HG02588 (cell line): Measurements from ENCODE around the gene VWA2.

Source experiments
- ATAC-seq: cut with Tn5 transposase; IDR thresholded peaks from one replicate; pipeline ENCODE4 v1.9.1; 2021; ENCODE audit warnings: mild to moderate bottlenecking, moderate library complexity; ENCODE audit not compliant: unreplicated experiment

VWA2 gene

DNA sequence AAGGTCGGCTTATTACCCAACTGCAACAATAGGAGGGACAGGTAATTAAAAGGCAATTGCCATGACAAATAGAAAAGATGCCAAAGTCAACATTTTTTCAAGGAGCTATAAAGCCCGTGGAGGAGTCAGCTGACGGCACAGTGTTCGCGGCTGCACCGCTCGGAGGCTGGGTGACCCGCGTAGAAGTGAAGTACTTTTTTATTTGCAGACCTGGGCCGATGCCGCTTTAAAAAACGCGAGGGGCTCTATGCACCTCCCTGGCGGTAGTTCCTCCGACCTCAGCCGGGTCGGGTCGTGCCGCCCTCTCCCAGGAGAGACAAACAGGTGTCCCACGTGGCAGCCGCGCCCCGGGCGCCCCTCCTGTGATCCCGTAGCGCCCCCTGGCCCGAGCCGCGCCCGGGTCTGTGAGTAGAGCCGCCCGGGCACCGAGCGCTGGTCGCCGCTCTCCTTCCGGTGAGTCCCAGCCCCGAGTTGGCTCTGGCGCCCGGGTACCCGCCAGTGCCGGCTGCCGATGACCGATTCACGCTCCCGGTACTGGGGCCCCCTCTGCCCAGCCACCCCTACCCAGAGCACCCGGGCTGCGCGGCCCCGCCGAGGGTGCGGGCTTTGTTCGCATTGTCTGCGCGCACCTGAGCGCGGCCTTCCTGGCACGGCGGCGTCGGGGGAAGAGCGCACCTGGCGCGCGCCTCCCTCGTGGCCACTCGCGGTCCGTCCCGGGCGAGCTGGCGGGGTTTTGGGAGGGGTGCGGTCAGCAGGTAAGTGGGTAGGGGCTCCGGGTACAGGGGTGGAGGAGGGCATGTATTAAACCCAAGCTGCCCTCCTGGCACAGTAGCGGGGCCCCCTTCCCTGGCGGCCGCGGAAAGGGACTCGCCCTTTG is at the start of gene VWA2:
TSS of gene VWA2 (plus strand) at position 138 of the 877 bp plus-strand sequence. CDS start 9,460 bp downstream, outside the sequence.
- ATAC-seq: no peak

- no peak for ATAC-seq
Measured at GRCh38 chr10:114189700-114190099, 49.4 kb upstream of the VWA2 start.

GRCh38 chr10:114195079-114195478 is 44.0 kb upstream of the VWA2 start:
- no peak for ATAC-seq

GRCh38 chr10:114199239-114199638 is 39.8 kb upstream of the VWA2 start:
- no peak for ATAC-seq

DNA sequence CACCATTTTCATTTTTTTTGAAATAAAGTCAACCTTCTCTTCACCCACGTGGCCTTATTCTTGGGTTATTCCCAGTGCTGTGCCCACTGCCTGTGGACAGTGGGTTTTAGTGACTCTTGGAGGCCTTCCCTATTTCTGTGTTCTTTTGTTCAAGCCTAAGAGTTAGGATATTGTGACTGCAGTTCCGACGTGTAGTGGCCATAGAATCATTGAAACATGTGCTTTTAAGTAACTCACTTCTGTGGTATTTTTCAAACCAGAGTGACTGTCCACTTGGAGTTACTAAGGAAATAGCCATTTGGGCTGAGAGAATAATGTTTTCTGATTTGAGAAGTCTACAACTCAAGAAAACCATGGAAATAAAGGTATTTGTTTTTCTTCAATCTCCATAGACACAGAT is 36.2 kb upstream of the VWA2 start:
- ATAC-seq: no peak

DNA sequence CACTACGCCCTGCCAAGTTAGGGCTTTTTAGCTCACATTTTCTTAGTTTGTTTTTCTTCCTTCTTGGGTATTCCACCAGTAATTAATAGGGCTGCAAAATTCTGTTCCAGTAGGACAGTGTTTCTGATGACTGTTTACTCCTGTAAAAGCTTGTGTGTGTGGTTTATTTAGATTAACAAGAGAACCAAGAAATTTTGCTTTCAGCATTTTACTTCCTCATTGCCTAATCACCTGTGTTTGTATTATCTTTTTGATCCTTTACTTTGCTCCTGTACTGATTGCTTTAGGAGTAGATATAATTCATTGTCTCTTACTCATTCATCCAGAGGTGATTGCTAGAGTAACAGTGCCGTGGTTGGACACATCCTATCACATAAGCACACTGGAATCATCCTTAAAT is 32.2 kb upstream of the VWA2 start:
- no peak for ATAC-seq

- no peak for ATAC-seq
Measured at GRCh38 chr10:114207349-114207748, 31.7 kb upstream of the VWA2 start.

DNA sequence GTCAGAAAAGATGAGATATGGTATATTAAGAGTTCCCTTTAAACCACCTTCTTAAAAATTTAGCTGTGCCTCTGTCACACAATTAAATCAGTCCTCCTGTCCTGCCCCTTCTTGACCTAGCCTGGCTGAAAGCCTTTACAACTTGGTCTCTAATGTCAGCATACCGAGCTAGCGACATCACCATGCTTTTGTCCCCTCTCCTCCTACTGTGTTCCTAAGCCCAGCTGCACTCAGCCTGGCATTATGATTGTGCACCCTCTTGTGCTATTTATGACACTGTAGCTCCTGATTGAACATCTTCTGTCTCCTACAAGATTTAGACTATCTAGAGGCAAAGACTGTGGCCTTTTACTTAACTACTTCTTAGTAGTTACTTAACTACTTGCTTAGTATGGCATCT is 30.7 kb upstream of the VWA2 start:
- ATAC-seq: no peak

DNA sequence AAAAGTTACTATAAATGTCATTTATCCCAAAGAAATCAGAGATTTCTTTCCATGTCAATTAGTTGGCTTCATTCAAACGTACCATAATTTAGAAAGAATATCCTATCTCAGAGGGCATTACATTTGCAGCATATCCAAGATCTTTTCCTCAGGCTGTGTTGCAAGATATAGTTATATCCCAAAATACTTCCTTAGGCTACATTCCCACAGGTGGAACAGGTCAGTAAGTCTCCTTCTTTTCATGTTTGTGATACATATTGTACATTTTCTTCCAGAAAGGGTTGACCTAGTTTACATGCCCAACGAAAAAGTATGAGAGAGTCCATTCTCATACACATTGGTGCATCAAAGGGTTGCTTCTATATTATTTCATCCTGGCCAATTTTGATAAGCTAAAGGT is 26.9 kb upstream of the VWA2 start:
- ATAC-seq: no peak

DNA sequence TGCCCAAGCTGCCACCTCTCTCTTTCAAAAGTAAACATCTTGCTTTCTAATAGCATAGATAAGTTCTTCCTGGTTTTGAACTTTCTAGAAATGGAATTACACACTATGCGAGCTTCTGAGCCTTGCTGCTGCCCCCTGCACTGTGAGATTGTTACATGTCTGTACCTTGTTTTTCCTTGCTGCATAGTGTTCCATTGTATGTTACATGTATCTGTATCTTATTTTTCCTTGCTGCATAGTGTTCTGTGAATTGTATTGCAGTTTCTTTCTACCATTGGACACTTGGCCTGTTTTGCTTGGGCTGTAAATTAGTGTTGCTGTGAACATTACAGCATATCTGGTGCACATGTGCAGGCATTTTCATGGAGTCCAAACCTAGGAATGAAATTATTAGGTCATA is 24.0 kb upstream of the VWA2 start:
- no peak for ATAC-seq

- ATAC-seq: no peak
Measured at GRCh38 chr10:114220281-114220680, 18.8 kb upstream of the VWA2 start.

- ATAC-seq: no peak
Measured at GRCh38 chr10:114221235-114221634, 17.8 kb upstream of the VWA2 start.

DNA sequence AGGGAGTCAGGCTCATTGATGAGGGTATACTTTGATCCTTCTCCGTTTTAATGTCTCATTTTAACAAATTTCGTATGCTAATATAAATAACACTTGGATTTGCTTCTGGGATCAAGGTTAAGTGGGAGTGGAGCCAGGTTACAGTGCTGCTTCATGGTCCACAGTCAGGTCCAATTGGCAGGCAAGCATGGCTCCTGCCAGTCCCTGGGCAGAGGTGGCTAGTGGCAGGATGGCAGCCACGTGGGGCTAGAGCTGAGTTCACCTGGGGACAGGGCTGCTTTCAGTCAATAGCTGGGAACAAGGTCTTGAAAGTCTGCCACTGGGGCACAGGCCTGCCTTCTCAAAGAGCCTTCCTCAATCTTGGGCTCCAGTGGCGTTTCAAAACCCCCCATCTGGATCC is 16.0 kb upstream of the VWA2 start:
- ATAC-seq: no peak

GRCh38 chr10:114228156-114228555 is 10.9 kb upstream of the VWA2 start:
- ATAC-seq: no peak

DNA sequence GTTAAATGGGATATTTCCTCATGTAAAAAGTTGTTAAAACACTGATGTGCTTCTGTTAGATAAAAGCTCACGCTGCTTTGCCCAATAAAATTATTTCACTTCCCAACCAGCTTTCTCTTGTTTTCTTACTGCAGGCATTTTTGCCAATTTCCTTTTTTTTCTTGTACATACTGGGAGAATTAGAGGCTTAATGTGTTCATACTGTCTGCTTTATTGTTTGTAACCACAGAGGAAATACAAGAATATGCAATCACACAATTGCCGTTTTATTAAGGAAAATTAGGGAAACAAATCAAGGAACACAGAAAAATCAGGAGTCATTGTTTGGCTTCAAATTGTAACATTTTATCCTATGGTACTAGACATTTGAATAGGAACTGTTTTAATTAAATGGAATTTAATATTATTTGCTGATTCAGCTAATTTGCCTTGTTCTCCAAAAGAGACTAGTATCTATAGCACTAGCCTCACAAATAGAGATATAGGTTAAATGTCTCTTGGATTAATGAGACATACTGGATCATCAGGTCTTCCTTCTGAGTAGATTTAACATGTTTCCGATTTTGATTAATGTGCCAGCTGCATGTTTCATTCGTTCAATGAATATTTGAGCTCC is 6.4 kb upstream of the VWA2 start:
- no peak for ATAC-seq

DNA sequence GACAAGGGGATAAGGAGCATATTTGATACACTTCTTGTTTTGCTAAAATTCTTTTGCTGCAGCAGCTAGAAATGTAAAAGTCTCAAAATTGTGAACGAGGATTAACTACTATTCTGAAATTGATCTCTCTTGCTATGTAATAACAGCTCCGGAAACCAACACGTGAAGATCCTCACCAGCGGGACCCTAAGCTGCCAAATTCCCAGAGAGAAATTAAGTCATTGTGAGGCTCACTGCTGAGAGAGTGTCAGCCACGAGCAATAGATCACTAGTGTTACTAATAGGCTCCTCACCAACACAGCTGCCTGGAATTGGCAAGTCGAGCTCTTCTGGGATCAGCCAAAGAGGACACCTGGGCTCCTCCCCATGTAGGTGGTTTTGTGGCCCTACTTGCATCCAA is 5.6 kb upstream of the VWA2 start:
- no peak for ATAC-seq

- ATAC-seq: no peak
Measured at GRCh38 chr10:114234132-114234531, 4.9 kb upstream of the VWA2 start.

GRCh38 chr10:114239994-114240345 is 916 bp downstream of the VWA2 start:
- no peak for ATAC-seq

- no peak for ATAC-seq
Measured at GRCh38 chr10:114242235-114242634, 3.2 kb downstream of the VWA2 start.

DNA sequence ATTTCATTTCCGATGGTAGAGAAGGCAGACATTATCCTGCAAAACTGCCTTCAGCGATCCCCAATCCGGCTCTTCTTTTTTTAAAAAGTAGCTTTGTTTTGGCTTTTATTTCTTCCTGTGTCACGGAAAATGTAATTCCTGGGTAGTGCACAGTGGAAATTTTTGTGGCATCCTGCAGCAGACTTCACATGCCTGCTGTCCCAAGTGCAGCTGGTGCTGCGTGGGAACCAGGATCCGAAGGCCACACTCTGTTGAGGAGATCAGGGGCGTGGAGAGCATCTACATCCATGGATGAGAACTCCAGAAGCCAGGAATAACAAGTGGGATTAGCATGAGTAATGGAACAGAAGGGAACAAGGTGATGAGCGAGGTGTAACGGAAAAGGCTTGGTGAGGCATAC is 4.6 kb downstream of the VWA2 start:
- ATAC-seq: no peak

GRCh38 chr10:114244126-114244525 is 5.1 kb downstream of the VWA2 start:
- no peak for ATAC-seq

GRCh38 chr10:114245121-114245791 is 6.2 kb downstream of the VWA2 start:
- no peak for ATAC-seq
